Endothelial cell of umbilical vein (primary cell): Measurements from ENCODE around the gene PDHA1.

Experiments used
- EZH2 ChIP-seq: IDR thresholded peaks from 2 replicates; pipeline ENCODE4 v1.6.1; 2012; ENCODE audit warnings: borderline replicate concordance, low read depth, mild to moderate bottlenecking, moderate library complexity, low read length, inconsistent platforms; ENCODE audit not compliant: severe bottlenecking
- TF ChIP-seq, protein P1 (sequence below), 2 donors: IDR thresholded peaks; 1 replicate in 1 of 2; 2 replicates in 1 of 2; pipeline ENCODE4 v1.5.1; 2011; ENCODE audit warnings: low read length in 2 of 2, mild to moderate bottlenecking in 2 of 2, moderate library complexity in 2 of 2, control low read depth in 1 of 2, inconsistent platforms in 1 of 2, low read depth in 1 of 2; ENCODE audit not compliant: insufficient read depth in 1 of 2; ENCODE audit errors: extremely low read depth in 1 of 2
- TF ChIP-seq, protein P2 (sequence below): IDR thresholded peaks from 2 replicates; pipeline ENCODE4 v1.6.1; 2011; ENCODE audit not compliant: insufficient read depth, insufficient read length

GRCh38 chrX:19392078-19392477 is 48.4 kb downstream of the PDHA1 start:
- TF ChIP-seq, protein P1, sequence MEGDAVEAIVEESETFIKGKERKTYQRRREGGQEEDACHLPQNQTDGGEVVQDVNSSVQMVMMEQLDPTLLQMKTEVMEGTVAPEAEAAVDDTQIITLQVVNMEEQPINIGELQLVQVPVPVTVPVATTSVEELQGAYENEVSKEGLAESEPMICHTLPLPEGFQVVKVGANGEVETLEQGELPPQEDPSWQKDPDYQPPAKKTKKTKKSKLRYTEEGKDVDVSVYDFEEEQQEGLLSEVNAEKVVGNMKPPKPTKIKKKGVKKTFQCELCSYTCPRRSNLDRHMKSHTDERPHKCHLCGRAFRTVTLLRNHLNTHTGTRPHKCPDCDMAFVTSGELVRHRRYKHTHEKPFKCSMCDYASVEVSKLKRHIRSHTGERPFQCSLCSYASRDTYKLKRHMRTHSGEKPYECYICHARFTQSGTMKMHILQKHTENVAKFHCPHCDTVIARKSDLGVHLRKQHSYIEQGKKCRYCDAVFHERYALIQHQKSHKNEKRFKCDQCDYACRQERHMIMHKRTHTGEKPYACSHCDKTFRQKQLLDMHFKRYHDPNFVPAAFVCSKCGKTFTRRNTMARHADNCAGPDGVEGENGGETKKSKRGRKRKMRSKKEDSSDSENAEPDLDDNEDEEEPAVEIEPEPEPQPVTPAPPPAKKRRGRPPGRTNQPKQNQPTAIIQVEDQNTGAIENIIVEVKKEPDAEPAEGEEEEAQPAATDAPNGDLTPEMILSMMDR (IDR thresholded peaks at IDR 0.05; ENCODE audit: extremely low read depth in 1 of 2, insufficient read depth in 1 of 2, low read depth in 1 of 2, low read length in 2 of 2), result no peak
- TF ChIP-seq, protein P2, sequence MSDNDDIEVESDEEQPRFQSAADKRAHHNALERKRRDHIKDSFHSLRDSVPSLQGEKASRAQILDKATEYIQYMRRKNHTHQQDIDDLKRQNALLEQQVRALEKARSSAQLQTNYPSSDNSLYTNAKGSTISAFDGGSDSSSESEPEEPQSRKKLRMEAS, result no peak
- no peak for TF ChIP-seq EZH2
